GM12801 (cell line): ENCODE measurements around the gene CCDC14.

ENCODE experiments used
- CTCF ChIP-seq: IDR thresholded peaks from one replicate; pipeline ENCODE4 v1.5.1; 2011; ENCODE audit warnings: control low read depth; ENCODE audit not compliant: insufficient read length; ENCODE audit errors: extremely low read depth

Gene CCDC14

GRCh38 chr3:123883701-123884202 is 77.3 kb downstream of the CCDC14 start:
- TF ChIP-seq CTCF: no peak

- TF ChIP-seq CTCF: no peak
Observed at GRCh38 chr3:123883111-123883510, 77.9 kb downstream of the CCDC14 start.

DNA sequence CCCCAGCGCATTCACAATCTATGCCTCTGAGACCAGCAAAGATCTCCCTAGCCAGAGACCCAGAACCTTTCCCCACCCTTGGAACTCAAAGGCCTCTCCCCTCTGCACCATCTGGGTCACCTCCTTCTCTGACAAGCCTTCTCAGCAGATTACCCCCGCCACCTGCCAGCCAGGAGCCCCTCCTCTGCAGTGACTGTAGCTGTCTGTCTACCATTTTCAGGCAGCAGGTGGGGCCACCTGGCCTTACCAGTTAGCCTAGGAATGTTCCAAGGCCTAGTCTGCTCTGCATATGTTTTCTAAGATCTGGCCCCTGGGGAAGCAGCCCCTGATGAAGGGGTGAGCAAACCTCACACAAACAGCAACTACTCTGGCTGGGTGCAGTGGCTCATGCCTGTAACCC is 79.3 kb downstream of the CCDC14 start:
- TF ChIP-seq CTCF: no peak

GRCh38 chr3:123880998-123881561 is 79.9 kb downstream of the CCDC14 start:
- TF ChIP-seq CTCF: no peak

DNA sequence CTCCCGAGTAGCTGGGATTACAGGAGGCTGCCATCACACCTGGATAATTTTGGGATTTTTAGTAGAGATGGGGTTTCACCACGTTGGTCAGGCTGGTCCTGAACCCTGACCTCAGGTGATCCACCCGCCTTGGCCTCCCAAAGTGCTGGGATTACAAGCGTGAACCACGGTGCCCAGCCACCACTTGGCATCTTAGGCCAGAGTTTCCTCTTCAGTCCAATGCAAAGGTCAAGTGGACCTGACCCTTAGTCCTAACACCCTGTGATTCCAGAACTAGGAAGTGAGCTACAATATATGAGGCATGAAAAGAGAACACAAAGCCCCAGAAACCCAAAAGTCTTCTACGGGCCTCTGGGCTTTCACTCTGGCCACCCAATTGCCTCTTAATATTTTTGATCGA is 82.2 kb downstream of the CCDC14 start:
- TF ChIP-seq CTCF: no peak

DNA sequence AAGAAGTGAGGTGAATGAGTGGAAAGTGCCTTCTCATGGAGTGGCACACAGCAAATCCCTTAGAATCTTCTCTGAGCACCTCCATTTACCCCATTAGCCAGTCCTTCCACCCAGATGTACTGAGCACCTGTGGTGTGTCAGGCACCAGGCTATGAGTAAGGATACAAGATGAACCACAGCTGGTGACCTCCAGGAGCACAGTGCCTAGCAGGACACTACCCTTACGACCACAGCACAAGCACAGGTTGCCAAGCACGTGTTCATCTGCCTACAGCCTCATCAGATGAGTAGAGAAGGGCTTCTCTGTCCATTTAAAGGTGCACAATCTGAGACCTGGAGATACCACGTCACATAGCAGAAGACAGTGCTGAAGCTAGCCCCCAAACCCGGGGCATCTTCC is 83.1 kb downstream of the CCDC14 start:
- TF ChIP-seq CTCF: no peak

GRCh38 chr3:123877466-123877865 is 83.6 kb downstream of the CCDC14 start:
- no peak for TF ChIP-seq CTCF
